GM23338 (cell line): ENCODE results near the gene EXOC4. TPM values are rescaled to one million over a fixed set of nuclear protein-coding genes. Genes with fewer than 3 reads are reported as not detected.

ENCODE experiments used
- ATAC-seq: fragments of 200-7000 bp; cut with Tn5 transposase; 3 replicates; pipeline ENCODE4 v1.9.1; 2020
- DNase-seq: peaks from one replicate; pipeline ENCODE4 v3.0.0-alpha.2; 2015; ENCODE audit warnings: low spot score
- H2AFZ ChIP-seq: fragments of 200-600 bp; sonication (generic); 2 replicates; pipeline ENCODE4 v1.8.0; 2016; ENCODE audit warnings: antibody characterized with exemption, mild to moderate bottlenecking, moderate library complexity
- H3F3A ChIP-seq: fragments of 200-600 bp; sonication (generic); replicated peaks from 2 replicates; pipeline ENCODE4 v1.8.0; 2017; ENCODE audit warnings: antibody characterized with exemption, mixed run types, low read depth
- H3K27ac ChIP-seq: fragments of 200-600 bp; sonication (generic); 2 replicates; pipeline ENCODE4 v1.6.1; 2016; ENCODE audit warnings: low read depth
- H3K27me3 ChIP-seq: fragments of 200-600 bp; sonication (generic); 2 replicates; pipeline ENCODE4 v1.8.0; 2016; ENCODE audit warnings: mild to moderate bottlenecking, mixed run types, moderate library complexity; ENCODE audit not compliant: insufficient read depth
- H3K36me3 ChIP-seq: fragments of 200-600 bp; sonication (generic); 2 replicates; pipeline ENCODE4 v1.8.0; 2016; ENCODE audit warnings: mild to moderate bottlenecking; ENCODE audit not compliant: insufficient read depth
- H3K4me1 ChIP-seq: fragments of 200-600 bp; sonication (generic); 2 replicates; pipeline ENCODE4 v1.8.0; 2016; ENCODE audit warnings: mild to moderate bottlenecking, moderate library complexity; ENCODE audit not compliant: insufficient read depth
- H3K4me2 ChIP-seq: fragments of 200-600 bp; sonication (generic); 2 replicates; pipeline ENCODE4 v1.7.1; 2017; ENCODE audit warnings: mixed run types
- H3K4me3 ChIP-seq: fragments of 200-600 bp; sonication (generic); 2 replicates; pipeline ENCODE4 v1.6.1; 2016; ENCODE audit warnings: mixed run types
- H3K79me2 ChIP-seq: fragments of 200-600 bp; sonication (generic); replicated peaks from 2 replicates; pipeline ENCODE4 v1.8.0; 2017; ENCODE audit warnings: mild to moderate bottlenecking; ENCODE audit not compliant: insufficient read depth
- H3K9me2 ChIP-seq: fragments of 200-600 bp; sonication (generic); 2 replicates; pipeline ENCODE4 v1.8.0; 2017; ENCODE audit not compliant: insufficient read depth
- H4K20me1 ChIP-seq: fragments of 200-600 bp; sonication (generic); replicated peaks from 2 replicates; pipeline ENCODE4 v1.8.0; 2017; ENCODE audit warnings: mild to moderate bottlenecking; ENCODE audit not compliant: insufficient read depth
- H3K27ac Mint-ChIP-seq: 2 replicates; pipeline ENCODE4 v1.8.0; 2020; ENCODE audit warnings: inconsistent platforms, mild to moderate bottlenecking, moderate library complexity, mixed read lengths
- H3K27me3 Mint-ChIP-seq: 3 replicates; pipeline ENCODE4 v1.8.0; 2022; ENCODE audit warnings: low read depth, mild to moderate bottlenecking, moderate library complexity, mixed read lengths, inconsistent platforms; ENCODE audit not compliant: insufficient read depth, poor library complexity
- H3K36me3 Mint-ChIP-seq: 3 replicates; pipeline ENCODE4 v1.8.0; 2021; ENCODE audit warnings: low read depth, mild to moderate bottlenecking, inconsistent platforms, moderate library complexity, mixed read lengths
- H3K4me1 Mint-ChIP-seq: 3 replicates; pipeline ENCODE4 v1.8.0; 2020; ENCODE audit warnings: mild to moderate bottlenecking, inconsistent platforms, mixed read lengths
- H3K4me3 Mint-ChIP-seq: 3 replicates; pipeline ENCODE4 v1.8.0; 2021; ENCODE audit warnings: moderate library complexity, mild to moderate bottlenecking, inconsistent platforms, mixed read lengths
- H3K9me3 Mint-ChIP-seq: 3 replicates; pipeline ENCODE4 v1.8.0; 2020; ENCODE audit warnings: moderate library complexity, mild to moderate bottlenecking, inconsistent platforms, mixed read lengths
- CREB1 ChIP-seq: fragments of 250-450 bp; sonication (Bioruptor Pico); IDR thresholded peaks from 2 replicates; pipeline ENCODE4 v1.5.0; 2020; ENCODE audit warnings: low read depth, mild to moderate bottlenecking, moderate library complexity
- POLR2AphosphoS5 ChIP-seq: IDR thresholded peaks from 2 replicates; pipeline ENCODE4 v1.6.1; 2016; ENCODE audit warnings: antibody characterized with exemption, low read depth
- REST ChIP-seq: IDR thresholded peaks from one replicate; pipeline ENCODE4 v1.6.1; 2018; ENCODE audit warnings: antibody characterized with exemption; ENCODE audit not compliant: unreplicated experiment
- ZNF114 ChIP-seq: fragments of 250-450 bp; sonication (Bioruptor Pico); IDR thresholded peaks from 2 replicates; pipeline ENCODE4 v1.5.0; 2020; ENCODE audit warnings: mild to moderate bottlenecking, moderate library complexity
- ZNF331 ChIP-seq: fragments of 250-450 bp; sonication (Bioruptor Pico); IDR thresholded peaks from 2 replicates; pipeline ENCODE4 v1.5.0; 2020; ENCODE audit warnings: low read depth, mild to moderate bottlenecking, moderate library complexity
- polyA plus RNA-seq: library from polyadenylated mRNA; unstranded; fragments of >200 nt; fragmentation: Nextera tagmentation; extraction: Ambion mirVana; gene quantifications from 2 replicates; pipeline ENCODE4 v1.2.1, GENCODE V29; 2016
- total RNA-seq: library from RNA; depleted of rRNA; stranded (reverse); fragments of >200 nt; shearing (Covaris generic); gene quantifications from 2 replicates; pipeline ENCODE4 v1.2.3, GENCODE V29; 2014
- TF ChIP-seq, protein P1 (sequence below): fragments of 250-450 bp; sonication (Bioruptor Pico); IDR thresholded peaks from 2 replicates; pipeline ENCODE4 v1.5.0; 2020; ENCODE audit warnings: mild to moderate bottlenecking, moderate library complexity

Gene EXOC4
- total and polyA plus RNA-seq, 2 experiments from 2014 or later, result 37.5 to 52.7 TPM

DNA sequence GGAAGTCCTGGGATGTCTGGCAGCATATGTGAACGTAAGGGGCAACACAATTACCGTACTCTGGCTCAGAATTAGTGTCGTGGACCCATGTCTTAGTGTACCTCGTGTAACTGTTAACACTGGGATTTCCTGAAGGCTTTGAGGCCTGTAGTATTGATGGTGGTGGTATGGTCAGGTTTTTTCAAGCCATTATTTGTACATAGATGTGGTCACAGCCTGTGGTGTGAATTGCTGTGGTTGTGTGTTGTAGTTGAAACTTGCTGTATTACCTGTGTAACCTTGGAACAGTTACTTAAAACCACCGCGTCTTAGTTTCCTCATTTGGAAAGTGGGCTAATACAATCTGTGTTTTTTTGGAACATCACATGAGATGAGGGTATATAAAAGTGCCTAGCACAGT lies 5.3 kb downstream of the EXOC4 start (continued):
- TF ChIP-seq REST (no peak), CREB1 (CRISPR knock-in tag) (no peak), POLR2AphosphoS5 (no peak), ZNF114 (no peak), ZNF331 (no peak)
- TF ChIP-seq, protein P1, sequence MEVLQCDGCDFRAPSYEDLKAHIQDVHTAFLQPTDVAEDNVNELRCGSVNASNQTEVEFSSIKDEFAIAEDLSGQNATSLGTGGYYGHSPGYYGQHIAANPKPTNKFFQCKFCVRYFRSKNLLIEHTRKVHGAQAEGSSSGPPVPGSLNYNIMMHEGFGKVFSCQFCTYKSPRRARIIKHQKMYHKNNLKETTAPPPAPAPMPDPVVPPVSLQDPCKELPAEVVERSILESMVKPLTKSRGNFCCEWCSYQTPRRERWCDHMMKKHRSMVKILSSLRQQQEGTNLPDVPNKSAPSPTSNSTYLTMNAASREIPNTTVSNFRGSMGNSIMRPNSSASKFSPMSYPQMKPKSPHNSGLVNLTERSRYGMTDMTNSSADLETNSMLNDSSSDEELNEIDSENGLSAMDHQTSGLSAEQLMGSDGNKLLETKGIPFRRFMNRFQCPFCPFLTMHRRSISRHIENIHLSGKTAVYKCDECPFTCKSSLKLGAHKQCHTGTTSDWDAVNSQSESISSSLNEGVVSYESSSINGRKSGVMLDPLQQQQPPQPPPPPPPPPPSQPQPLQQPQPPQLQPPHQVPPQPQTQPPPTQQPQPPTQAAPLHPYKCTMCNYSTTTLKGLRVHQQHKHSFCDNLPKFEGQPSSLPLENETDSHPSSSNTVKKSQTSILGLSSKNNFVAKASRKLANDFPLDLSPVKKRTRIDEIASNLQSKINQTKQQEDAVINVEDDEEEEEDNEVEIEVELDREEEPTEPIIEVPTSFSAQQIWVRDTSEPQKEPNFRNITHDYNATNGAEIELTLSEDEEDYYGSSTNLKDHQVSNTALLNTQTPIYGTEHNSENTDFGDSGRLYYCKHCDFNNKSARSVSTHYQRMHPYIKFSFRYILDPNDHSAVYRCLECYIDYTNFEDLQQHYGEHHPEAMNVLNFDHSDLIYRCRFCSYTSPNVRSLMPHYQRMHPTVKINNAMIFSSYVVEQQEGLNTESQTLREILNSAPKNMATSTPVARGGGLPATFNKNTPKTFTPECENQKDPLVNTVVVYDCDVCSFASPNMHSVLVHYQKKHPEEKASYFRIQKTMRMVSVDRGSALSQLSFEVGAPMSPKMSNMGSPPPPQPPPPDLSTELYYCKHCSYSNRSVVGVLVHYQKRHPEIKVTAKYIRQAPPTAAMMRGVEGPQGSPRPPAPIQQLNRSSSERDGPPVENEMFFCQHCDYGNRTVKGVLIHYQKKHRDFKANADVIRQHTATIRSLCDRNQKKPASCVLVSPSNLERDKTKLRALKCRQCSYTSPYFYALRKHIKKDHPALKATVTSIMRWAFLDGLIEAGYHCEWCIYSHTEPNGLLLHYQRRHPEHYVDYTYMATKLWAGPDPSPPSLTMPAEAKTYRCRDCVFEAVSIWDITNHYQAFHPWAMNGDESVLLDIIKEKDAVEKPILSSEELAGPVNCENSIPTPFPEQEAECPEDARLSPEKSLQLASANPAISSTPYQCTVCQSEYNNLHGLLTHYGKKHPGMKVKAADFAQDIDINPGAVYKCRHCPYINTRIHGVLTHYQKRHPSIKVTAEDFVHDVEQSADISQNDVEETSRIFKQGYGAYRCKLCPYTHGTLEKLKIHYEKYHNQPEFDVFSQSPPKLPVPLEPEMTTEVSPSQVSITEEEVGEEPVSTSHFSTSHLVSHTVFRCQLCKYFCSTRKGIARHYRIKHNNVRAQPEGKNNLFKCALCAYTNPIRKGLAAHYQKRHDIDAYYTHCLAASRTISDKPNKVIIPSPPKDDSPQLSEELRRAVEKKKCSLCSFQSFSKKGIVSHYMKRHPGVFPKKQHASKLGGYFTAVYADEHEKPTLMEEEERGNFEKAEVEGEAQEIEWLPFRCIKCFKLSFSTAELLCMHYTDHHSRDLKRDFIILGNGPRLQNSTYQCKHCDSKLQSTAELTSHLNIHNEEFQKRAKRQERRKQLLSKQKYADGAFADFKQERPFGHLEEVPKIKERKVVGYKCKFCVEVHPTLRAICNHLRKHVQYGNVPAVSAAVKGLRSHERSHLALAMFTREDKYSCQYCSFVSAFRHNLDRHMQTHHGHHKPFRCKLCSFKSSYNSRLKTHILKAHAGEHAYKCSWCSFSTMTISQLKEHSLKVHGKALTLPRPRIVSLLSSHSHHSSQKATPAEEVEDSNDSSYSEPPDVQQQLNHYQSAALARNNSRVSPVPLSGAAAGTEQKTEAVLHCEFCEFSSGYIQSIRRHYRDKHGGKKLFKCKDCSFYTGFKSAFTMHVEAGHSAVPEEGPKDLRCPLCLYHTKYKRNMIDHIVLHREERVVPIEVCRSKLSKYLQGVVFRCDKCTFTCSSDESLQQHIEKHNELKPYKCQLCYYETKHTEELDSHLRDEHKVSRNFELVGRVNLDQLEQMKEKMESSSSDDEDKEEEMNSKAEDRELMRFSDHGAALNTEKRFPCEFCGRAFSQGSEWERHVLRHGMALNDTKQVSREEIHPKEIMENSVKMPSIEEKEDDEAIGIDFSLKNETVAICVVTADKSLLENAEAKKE, result no peak

- Histone ChIP-seq H3K27me3 (no peaks in the 10 kb centered on the region), H3F3A (no peaks in the 10 kb centered on the region), H3K36me3 (no peaks in the 10 kb centered on the region), H3K4me2 (no peak overlapping the region), H4K20me1 (no peaks in the 10 kb centered on the region; the same call in none of the 2 replicates), H3K4me1 (peaks cover 11% of the 10 kb centered on the region; the same call in 1 of the 2 replicates), H2AFZ (no peak overlapping the region), H3K27ac (no peak overlapping the region), H3K9me2 (no peaks in the 10 kb centered on the region), H3K4me3 (no peak overlapping the region), H3K79me2 (peaks cover 27% of the 10 kb centered on the region)
- Mint-ChIP-seq H3K36me3 (no peaks in the 10 kb centered on the region), H3K9me3 (no peaks in the 10 kb centered on the region), H3K4me1 (peaks cover 31% of the 10 kb centered on the region), H3K4me3 (no peak overlapping the region), H3K27me3 (no peaks in the 10 kb centered on the region), H3K27ac (no peak overlapping the region)
- ATAC-seq, result no peak
- TF ChIP-seq, protein P1, result no peak
- DNase-seq, result no peak
Observed at GRCh38 chr7:133265821-133266220, 12.9 kb downstream of the EXOC4 start.
